LNCaP clone FGC (cell line): ENCODE measurements around the gene TBC1D10A.

Experiments
- DNase-seq: peaks from one replicate; pipeline ENCODE4 v3.0.0-alpha.2; 2011; ENCODE audit warnings: low read depth
- H3K4me3 ChIP-seq: 2 replicates; pipeline ENCODE4 v1.5.1; 2011; ENCODE audit warnings: mild to moderate bottlenecking, low read depth, low read length, control low read depth
- CTCF ChIP-seq: IDR thresholded peaks from 2 replicates; pipeline ENCODE4 v1.5.1; 2012; ENCODE audit warnings: mild to moderate bottlenecking; ENCODE audit not compliant: control insufficient read depth, insufficient read depth; ENCODE audit errors: extremely low read depth

Gene TBC1D10A

GRCh38 chr22:30301995-30302809 is 24.5 kb downstream of the TBC1D10A start:
- no peak for DNase-seq
- H3K4me3 ChIP-seq = no peak overlapping the region
- no peak for TF ChIP-seq CTCF

GRCh38 chr22:30299322-30299721 is 27.4 kb downstream of the TBC1D10A start:
- H3K4me3 ChIP-seq = no peak overlapping the region
- no peak for TF ChIP-seq CTCF
- DNase-seq = no peak

GRCh38 chr22:30297991-30298701 is 28.6 kb downstream of the TBC1D10A start:
- peak; percentile 98 for DNase-seq
- H3K4me3 ChIP-seq = peak overlapping the region; percentile 21; the same call in 1 of the 2 replicates
- TF ChIP-seq CTCF = peak; percentile 49

- TF ChIP-seq CTCF = no peak
- no peak for DNase-seq
- no peak overlapping the region for H3K4me3 ChIP-seq
These were observed 29.3 kb downstream of the TBC1D10A start for GRCh38 chr22:30297276-30297990.

- no peak for DNase-seq
- TF ChIP-seq CTCF = no peak
- H3K4me3 ChIP-seq = no peak overlapping the region
These were observed 29.9 kb downstream of the TBC1D10A start for GRCh38 chr22:30296833-30297232.

- no peak overlapping the region for H3K4me3 ChIP-seq
- TF ChIP-seq CTCF = no peak
- DNase-seq = no peak
These were observed 30.4 kb downstream of the TBC1D10A start for GRCh38 chr22:30296324-30296723.
